IMR-90 (cell line): ENCODE measurements around the gene PPP3R2. TPM values are rescaled to one million over a fixed set of nuclear protein-coding genes. Genes with fewer than 3 reads are reported as not detected.

Experiments used
- ATAC-seq: fragments of 200-7000 bp; cut with Tn5 transposase; 2 replicates; pipeline ENCODE4 v1.9.1; 2020; ENCODE audit warnings: low read depth, mild to moderate bottlenecking, moderate library complexity
- BruUV-seq: library from RNA; stranded (reverse); fragments of 400-500 nt; replicated peaks from 2 replicates; lab custom pipeline; 2021; lab: Mats Ljungman, UMichigan
- CTCF ChIA-PET: fragments of 300-600 bp; formaldehyde crosslinking; extraction: SDS; loops from one replicate; lab custom pipeline; 2021; ENCODE audit warnings: antibody characterized with exemption; lab: Yijun Ruan, JAX
- POLR2A ChIA-PET: fragments of 300-600 bp; sonication (Branson Sonifier 250); formaldehyde crosslinking; loops from one replicate; lab custom pipeline; 2022; ENCODE audit warnings: antibody characterized with exemption; ENCODE audit not compliant: unreplicated experiment; lab: Charles Lee
- DNase-seq: peaks from one replicate; pipeline ENCODE4 v3.0.0; 2013
- H2AFZ ChIP-seq: replicated peaks from 2 replicates; pipeline ENCODE3; 2013; ENCODE audit warnings: low read length, mild to moderate bottlenecking; ENCODE audit not compliant: poor library complexity
- H2AK5ac ChIP-seq: 2 replicates; pipeline ENCODE4 v1.6.1; 2013; ENCODE audit warnings: low read depth, low read length, inconsistent platforms
- H2AK9ac ChIP-seq: replicated peaks from 2 replicates; pipeline ENCODE3; 2013; ENCODE audit warnings: mild to moderate bottlenecking, low read depth, low read length, moderate library complexity; ENCODE audit not compliant: poor library complexity
- H2BK120ac ChIP-seq: 2 replicates; pipeline ENCODE4 v1.6.1; 2013; ENCODE audit warnings: low read depth, low read length, inconsistent platforms
- H2BK15ac ChIP-seq: 3 replicates; pipeline ENCODE4 v1.6.1; 2013; ENCODE audit warnings: low read depth, low read length, inconsistent platforms
- H2BK20ac ChIP-seq: 2 replicates; pipeline ENCODE4 v1.6.1; 2013; ENCODE audit warnings: low read depth, mild to moderate bottlenecking, inconsistent platforms, low read length, moderate library complexity
- H2BK5ac ChIP-seq: 2 replicates; pipeline ENCODE4 v1.6.1; 2013; ENCODE audit warnings: mild to moderate bottlenecking, low read depth, low read length, inconsistent platforms; ENCODE audit not compliant: poor library complexity, severe bottlenecking
- H3K14ac ChIP-seq: replicated peaks from 2 replicates; pipeline ENCODE4 v1.6.1; 2013; ENCODE audit warnings: low read depth, low read length, inconsistent platforms
- H3K18ac ChIP-seq: 2 replicates; pipeline ENCODE4 v1.6.1; 2013; ENCODE audit warnings: low read depth, low read length, control low read depth
- H3K23ac ChIP-seq: 2 replicates; pipeline ENCODE4 v1.6.1; 2013; ENCODE audit warnings: low read depth, low read length, inconsistent platforms
- H3K27ac ChIP-seq: 2 replicates; pipeline ENCODE4 v1.5.1; 2013; ENCODE audit warnings: mild to moderate bottlenecking, control low read depth, low read length; ENCODE audit not compliant: insufficient read depth
- H3K27me3 ChIP-seq: 2 replicates; pipeline ENCODE4 v1.6.1; 2013; ENCODE audit warnings: low read length; ENCODE audit not compliant: control insufficient read depth, insufficient read depth
- H3K36me3 ChIP-seq: 2 replicates; pipeline ENCODE4 v1.6.1; 2013; ENCODE audit warnings: low read length, mixed read lengths; ENCODE audit not compliant: control insufficient read depth, insufficient read depth
- H3K4ac ChIP-seq: 2 replicates; pipeline ENCODE4 v1.6.1; 2013; ENCODE audit warnings: low read depth, low read length, inconsistent platforms
- H3K4me1 ChIP-seq: 2 replicates; pipeline ENCODE4 v1.6.1; 2013; ENCODE audit warnings: low read length, mixed read lengths; ENCODE audit not compliant: control insufficient read depth, insufficient read depth
- H3K4me2 ChIP-seq: 2 replicates; pipeline ENCODE4 v1.6.1; 2013; ENCODE audit warnings: low read depth, mild to moderate bottlenecking, control low read depth, low read length, moderate library complexity
- H3K4me3 ChIP-seq: 2 replicates; pipeline ENCODE4 v1.5.1; 2013; ENCODE audit warnings: low read depth, mild to moderate bottlenecking, control low read depth, low read length, moderate library complexity; ENCODE audit not compliant: insufficient read depth
- H3K56ac ChIP-seq: 2 replicates; pipeline ENCODE4 v1.6.1; 2013; ENCODE audit warnings: low read length, inconsistent platforms; ENCODE audit not compliant: insufficient read depth; ENCODE audit errors: extremely low read depth
- H3K79me1 ChIP-seq, 2 experiments: 2 replicates each; pipeline ENCODE4 v1.6.1; 2013; ENCODE audit warnings: low read length in 2 of 2, inconsistent platforms in 1 of 2, low read depth in 1 of 2
- H3K9ac ChIP-seq: 2 replicates; pipeline ENCODE4 v1.6.1; 2013; ENCODE audit warnings: low read depth, low read length, control low read depth
- H3K9me1 ChIP-seq: 2 replicates; pipeline ENCODE4 v1.6.1; 2013; ENCODE audit warnings: low read length, inconsistent platforms; ENCODE audit not compliant: insufficient read depth
- H3K9me3 ChIP-seq: 2 replicates; pipeline ENCODE4 v1.6.1; 2013; ENCODE audit warnings: low read length; ENCODE audit not compliant: control insufficient read depth, insufficient read depth
- H4K20me1 ChIP-seq: 2 replicates; pipeline ENCODE4 v1.6.1; 2013; ENCODE audit warnings: low read length, inconsistent platforms; ENCODE audit not compliant: insufficient read depth
- H4K5ac ChIP-seq: 2 replicates; pipeline ENCODE4 v1.6.1; 2013; ENCODE audit warnings: mild to moderate bottlenecking, low read depth, low read length, control low read depth
- H4K8ac ChIP-seq, 2 experiments: 2 replicates each; pipeline ENCODE4 v1.6.1; 2013; ENCODE audit warnings: low read depth in 2 of 2, low read length in 2 of 2, control low read depth in 1 of 2, inconsistent platforms in 1 of 2
- H4K91ac ChIP-seq: 2 replicates; pipeline ENCODE4 v1.6.1; 2013; ENCODE audit warnings: low read depth, low read length, inconsistent platforms; ENCODE audit not compliant: insufficient read depth
- CEBPB ChIP-seq: IDR thresholded peaks from 2 replicates; pipeline ENCODE4 v1.6.1; 2012; ENCODE audit warnings: low read depth, low read length, improper control_type of control experiment
- CHD1 ChIP-seq: IDR thresholded peaks from 2 replicates; pipeline ENCODE4 v1.6.1; 2012; ENCODE audit warnings: low read depth, low read length, improper control_type of control experiment
- NFE2L2 ChIP-seq: fragments of 150-350 bp; IDR thresholded peaks from 2 replicates; pipeline ENCODE4 v1.6.1; 2016; ENCODE audit warnings: low read depth, mild to moderate bottlenecking, low read length
- POLR2A ChIP-seq: IDR thresholded peaks from 2 replicates; pipeline ENCODE4 v1.6.1; 2012; ENCODE audit warnings: mild to moderate bottlenecking, low read depth, low read length
- SMC3 ChIP-seq: fragments of 150-350 bp; IDR thresholded peaks from 2 replicates; pipeline ENCODE4 v1.6.1; 2016; ENCODE audit warnings: low read depth, mild to moderate bottlenecking, antibody characterized with exemption, low read length, moderate library complexity
- USF2 ChIP-seq: fragments of 150-350 bp; IDR thresholded peaks from 2 replicates; pipeline ENCODE4 v1.6.1; 2017; ENCODE audit warnings: mild to moderate bottlenecking, antibody characterized with exemption, low read length, low read depth
- WGBS, 2 experiments: methylation state at CpG; one replicate each; pipeline versions ENCODE4 v1.1.5 to v1.1.7; 2013; ENCODE audit warnings: missing lambda C conversion rate in 2 of 2; ENCODE audit not compliant: insufficient read length in 1 of 2; ENCODE audit errors: extremely low coverage in 2 of 2; 5-methylcytosine and 5-hydroxymethylcytosine counted together
- dilution Hi-C: fragments of 300-500 bp; cut with HindIII; formaldehyde crosslinking; loops from one replicate; pipeline ENCODE4 v1.14.3; 2018; ENCODE audit warnings: low sequenced_read_pairs; ENCODE audit not compliant: unreplicated experiment
- in situ Hi-C: fragments of 300-500 bp; cut with MboI; formaldehyde crosslinking; loops from 3 replicates; pipeline ENCODE4 v1.14.3; 2019; ENCODE audit warnings: low sequenced_read_pairs, inconsistent platforms, mixed read lengths
- intact Hi-C: fragments of 100-400 bp; cut with micrococcal nuclease; formaldehyde crosslinking; loops from 2 replicates; pipeline ENCODE4 v1.10.0; 2022
- polyA plus RNA-seq, 3 experiments: library from polyadenylated mRNA; depleted of rRNA; stranded (reverse); fragments of >200 nt; gene quantifications; 2 replicates each; pipeline ENCODE4 v1.2.3, GENCODE V29; 2012; ENCODE audit warnings: low replicate concordance in 1 of 3
- total RNA-seq: library from RNA; depleted of rRNA; stranded (reverse); fragments of >200 nt; gene quantifications from 2 replicates; pipeline ENCODE4 v1.2.3, GENCODE V29; 2012

The PPP3R2 gene
- total and polyA plus RNA-seq, 2 of the 4 experiments (the other 2 are of a cell fraction) = not detected

- no peak overlapping the region for H2AK5ac ChIP-seq
- DNase-seq = peak; percentile 24
- dilution Hi-C loops (no loop called here), in situ Hi-C loops (no loop called here), intact Hi-C loops (no loop called here)
- no peak overlapping the region for H3K56ac ChIP-seq
- H2AFZ ChIP-seq = no peak overlapping the region
- 80% methylated on average over 1 of the region's 4 CpGs; no CpG with 5 or more reads in 1 of the 2 experiments for WGBS, 2 experiments
- no peak overlapping the region for H2BK5ac ChIP-seq
- no peaks in the 10 kb centered on the region for H3K36me3 ChIP-seq
- no peak overlapping the region for H3K18ac ChIP-seq
- no peak for ATAC-seq
- H3K4me3 ChIP-seq = no peak overlapping the region
- no peak overlapping the region for H2BK20ac ChIP-seq
- H2AK9ac ChIP-seq = no peak overlapping the region
- ChIA-PET CTCF (no interaction called here), POLR2A (no interaction called here)
- H3K9ac ChIP-seq = no peak overlapping the region
- no peak overlapping the region for H3K27ac ChIP-seq
- no peak overlapping the region for H3K14ac ChIP-seq
- H4K5ac ChIP-seq = no peak overlapping the region
- no peaks in the 10 kb centered on the region for H3K4me1 ChIP-seq
- H3K9me1 ChIP-seq = no peaks in the 10 kb centered on the region
- no peak overlapping the region for H2BK15ac ChIP-seq
- TF ChIP-seq SMC3 = no peak
- no peak for TF ChIP-seq CHD1
- no peak for TF ChIP-seq CEBPB
- no peak for TF ChIP-seq POLR2A
- no peak for TF ChIP-seq NFE2L2
- TF ChIP-seq USF2 = no peak
- no peak overlapping the region for H4K91ac ChIP-seq
- no peaks in the 10 kb centered on the region for H4K20me1 ChIP-seq
- H3K23ac ChIP-seq = no peak overlapping the region
- no peaks in the 10 kb centered on the region for H3K79me1 ChIP-seq
- H3K4me2 ChIP-seq = no peak overlapping the region
- no peak overlapping the region for H4K8ac ChIP-seq
- no peaks in the 10 kb centered on the region for H3K9me3 ChIP-seq
- no peaks in the 10 kb centered on the region for H3K27me3 ChIP-seq
- no peak overlapping the region for H2BK120ac ChIP-seq
- no peak overlapping the region for H3K4ac ChIP-seq
- BruUV-seq = no TSS peak
Observed at GRCh38 chr9:101587332-101588043, 7.3 kb downstream of the PPP3R2 start.
